Fibroblast of skin of left quadriceps (primary cell): Measurements from ENCODE around the gene FRAS1.

ENCODE experiments used
- DNase-seq, 2 experiments: peaks; one replicate each; pipeline ENCODE4 v3.0.0-alpha.2; 2013; ENCODE audit warnings: low read depth in 2 of 2

Gene FRAS1

GRCh38 chr4:78578674-78579425, 521.7 kb downstream of the FRAS1 start:
- DNase-seq, result no peak

GRCh38 chr4:78581618-78582017, 524.5 kb downstream of the FRAS1 start:
- no peak for DNase-seq

- no peak for DNase-seq
These were observed 527.9 kb downstream of the FRAS1 start for GRCh38 chr4:78584863-78585547.

GRCh38 chr4:78585633-78586032, 528.5 kb downstream of the FRAS1 start:
- no peak for DNase-seq

GRCh38 chr4:78588894-78589545, 531.9 kb downstream of the FRAS1 start:
- DNase-seq, result no peak

- DNase-seq, result no peak
These were observed 534.3 kb downstream of the FRAS1 start for GRCh38 chr4:78591404-78591803.

- no peak for DNase-seq
These were observed 535.1 kb downstream of the FRAS1 start for GRCh38 chr4:78592088-78592783.
